ENCODE measurements around the gene NBEAL1.
"Not testable (repeated sequence)": the region's sequence is repeated elsewhere in the genome, so short reads cannot be mapped to it uniquely, and the experiment has no call there.

NBEAL1 gene

GRCh38 chr2:203122317-203122986, 107.8 kb downstream of the NBEAL1 start:
- no peak for DNase-seq

GRCh38 chr2:203126996-203127395, 112.3 kb downstream of the NBEAL1 start:
- no peak for DNase-seq

- no peak for DNase-seq
Measured at GRCh38 chr2:203135105-203135504, 120.4 kb downstream of the NBEAL1 start.

GRCh38 chr2:203143391-203143790, 128.7 kb downstream of the NBEAL1 start:
- no peak for DNase-seq

- DNase-seq = no peak
Measured at GRCh38 chr2:203149194-203149593, 134.5 kb downstream of the NBEAL1 start.

GRCh38 chr2:203155406-203155805, 140.7 kb downstream of the NBEAL1 start:
- no peak for DNase-seq

GRCh38 chr2:203162722-203163121, 148.0 kb downstream of the NBEAL1 start:
- not testable (repeated sequence) for DNase-seq

GRCh38 chr2:203164311-203164935, 149.7 kb downstream of the NBEAL1 start:
- no peak for DNase-seq

- no peak for DNase-seq
Measured at GRCh38 chr2:203167751-203168150, 153.1 kb downstream of the NBEAL1 start.

GRCh38 chr2:203170502-203170901, 155.8 kb downstream of the NBEAL1 start:
- no peak for DNase-seq

GRCh38 chr2:203175371-203175770, 160.7 kb downstream of the NBEAL1 start:
- DNase-seq = no peak

GRCh38 chr2:203177361-203177760, 162.7 kb downstream of the NBEAL1 start:
- DNase-seq = no peak

GRCh38 chr2:203185864-203186263, 171.2 kb downstream of the NBEAL1 start:
- DNase-seq = no peak

GRCh38 chr2:203190547-203190946, 175.9 kb downstream of the NBEAL1 start:
- not testable (repeated sequence) for DNase-seq

- not testable (repeated sequence) for DNase-seq
Measured at GRCh38 chr2:203191026-203191425, 176.4 kb downstream of the NBEAL1 start.

- DNase-seq = no peak
Measured at GRCh38 chr2:203191961-203192360, 177.3 kb downstream of the NBEAL1 start.

- no peak for DNase-seq
Measured at GRCh38 chr2:203195331-203196036, 180.8 kb downstream of the NBEAL1 start.

GRCh38 chr2:203200866-203201265, 186.2 kb downstream of the NBEAL1 start:
- no peak for DNase-seq

- DNase-seq = no peak
Measured at GRCh38 chr2:203201426-203201825, 186.8 kb downstream of the NBEAL1 start.

GRCh38 chr2:203209538-203209937, 194.9 kb downstream of the NBEAL1 start:
- DNase-seq = no peak

GRCh38 chr2:203225423-203226039, 210.9 kb downstream of the NBEAL1 start:
- peak; percentile 13 for DNase-seq

GRCh38 chr2:203229674-203230073, 215.0 kb downstream of the NBEAL1 start:
- DNase-seq = not testable (repeated sequence)
